ENCODE measurements around the gene DDX27. TPM values are rescaled to one million over a fixed set of nuclear protein-coding genes. Genes with fewer than 3 reads are reported as not detected.

The DDX27 gene
- total and polyA plus RNA-seq, 4 donors: 8.8 to 16.0 (median 13.0) TPM

- no peak overlapping the region for H3K27ac ChIP-seq (ENCODE audit: low read depth in 1 of 2, low read length in 2 of 2)
- no peaks in the 10 kb centered on the region for H3K27me3 ChIP-seq (ENCODE audit: control insufficient read depth in 4 of 4, insufficient read depth in 4 of 4, low read length in 3 of 4)
- TF ChIP-seq HNF4G (IDR thresholded peaks at IDR 0.05) (no peak), TAF1 (conservative IDR thresholded peaks at IDR 0.05) (no peak), ZBTB33 (IDR thresholded peaks at IDR 0.05) (no peak), HNF4A (conservative IDR thresholded peaks at IDR 0.05) (no peak)
- peaks cover 4 to 19% (median 10%) of the 10 kb centered on the region in 4 donors for H3K36me3 ChIP-seq (ENCODE audit: control insufficient read depth in 4 of 4, insufficient read depth in 3 of 4, low read depth in 1 of 4, low read length in 3 of 4)
- no peak for DNase-seq (ENCODE audit: low spot score)
- 77% methylated on average over 2 of the region's 2 CpGs for WGBS
- H3K9ac ChIP-seq (ENCODE audit: low read depth in 1 of 2, low read length in 2 of 2): no peak overlapping the region
- peaks cover 6 to 15% (median 12%) of the 10 kb centered on the region in 4 donors for H3K4me1 ChIP-seq (ENCODE audit: control insufficient read depth in 4 of 4, insufficient read depth in 4 of 4, low read length in 3 of 4)
- no peaks in the 10 kb centered on the region for H3K9me3 ChIP-seq (ENCODE audit: control insufficient read depth in 4 of 4, low read length in 3 of 4)
- no peak overlapping the region for H3K4me3 ChIP-seq (ENCODE audit: low read depth in 1 of 3, low read length in 3 of 3)
Observed at GRCh38 chr20:49169547-49169946, 49.7 kb upstream of the DDX27 start.

- H3K4me3 ChIP-seq (ENCODE audit: low read depth in 1 of 3, low read length in 3 of 3): no peak overlapping the region
- no peak for DNase-seq (ENCODE audit: low spot score)
- H3K27ac ChIP-seq (ENCODE audit: low read depth in 1 of 2, low read length in 2 of 2): no peak overlapping the region
- no peaks in the 10 kb centered on the region for H3K9me3 ChIP-seq (ENCODE audit: control insufficient read depth in 4 of 4, low read length in 3 of 4)
- H3K36me3 ChIP-seq (ENCODE audit: control insufficient read depth in 4 of 4, insufficient read depth in 3 of 4, low read depth in 1 of 4, low read length in 3 of 4): peaks cover 2 to 15% (median 6%) of the 10 kb centered on the region in 4 donors
- WGBS: 99% methylated on average over 2 of the region's 2 CpGs
- H3K27me3 ChIP-seq (ENCODE audit: control insufficient read depth in 4 of 4, insufficient read depth in 4 of 4, low read length in 3 of 4): no peaks in the 10 kb centered on the region
- H3K4me1 ChIP-seq (ENCODE audit: control insufficient read depth in 4 of 4, insufficient read depth in 4 of 4, low read length in 3 of 4): peaks cover 6 to 15% (median 13%) of the 10 kb centered on the region in 4 donors
- TF ChIP-seq HNF4A (conservative IDR thresholded peaks at IDR 0.05) (no peak), EGR1 (IDR thresholded peaks at IDR 0.05; ENCODE audit: low read depth in 2 of 2) (no peak)
- no peak overlapping the region for H3K9ac ChIP-seq (ENCODE audit: low read depth in 1 of 2, low read length in 2 of 2)
Observed at GRCh38 chr20:49170714-49171113, 48.5 kb upstream of the DDX27 start.

- no peak for DNase-seq (ENCODE audit: low spot score)
- Histone ChIP-seq H3K27ac (ENCODE audit: low read depth in 1 of 2, low read length in 2 of 2) (no peak overlapping the region), H3K36me3 (ENCODE audit: control insufficient read depth in 4 of 4, insufficient read depth in 3 of 4, low read depth in 1 of 4, low read length in 3 of 4) (peaks cover 2 to 10% (median 3%) of the 10 kb centered on the region in 4 donors), H3K9ac (ENCODE audit: low read depth in 1 of 2, low read length in 2 of 2) (no peak overlapping the region), H3K9me3 (ENCODE audit: control insufficient read depth in 4 of 4, low read length in 3 of 4) (no peaks in the 10 kb centered on the region), H3K4me3 (ENCODE audit: low read depth in 1 of 3, low read length in 3 of 3) (no peak overlapping the region), H3K27me3 (ENCODE audit: control insufficient read depth in 4 of 4, insufficient read depth in 4 of 4, low read length in 3 of 4) (no peaks in the 10 kb centered on the region), H3K4me1 (ENCODE audit: control insufficient read depth in 4 of 4, insufficient read depth in 4 of 4, low read length in 3 of 4) (peaks cover 6 to 15% (median 13%) of the 10 kb centered on the region in 4 donors)
- no peak for TF ChIP-seq FOXA2 (IDR thresholded peaks at IDR 0.05)
- TF ChIP-seq GABPA (IDR thresholded peaks at IDR 0.05 in 1 of 2, conservative IDR thresholded peaks at IDR 0.05 in 1 of 2): no peak
- no peak for TF ChIP-seq FOXA1 (IDR thresholded peaks at IDR 0.05)
- no peak for TF ChIP-seq HNF4A (conservative IDR thresholded peaks at IDR 0.05)
- no peak for TF ChIP-seq ZBTB33 (IDR thresholded peaks at IDR 0.05)
- no peak for TF ChIP-seq YY1 (IDR thresholded peaks at IDR 0.05)
- no peak for TF ChIP-seq CTCF (IDR thresholded peaks at IDR 0.05; ENCODE audit: low read depth, low read length, missing input control)
- TF ChIP-seq HNF4G (IDR thresholded peaks at IDR 0.05): no peak
- no peak for TF ChIP-seq SP1 (IDR thresholded peaks at IDR 0.05)
- no peak for TF ChIP-seq RXRA (IDR thresholded peaks at IDR 0.05)
- no peak for TF ChIP-seq NR2F2 (IDR thresholded peaks at IDR 0.05)
- TF ChIP-seq JUND (IDR thresholded peaks at IDR 0.05): no peak
Observed at GRCh38 chr20:49171909-49172308, 47.3 kb upstream of the DDX27 start.
